SK-N-MC (cell line): ENCODE measurements around the gene SHROOM3.

Experiments used
- EZH2 ChIP-seq: fragments of 200-600 bp; sonication (generic); IDR thresholded peaks from one replicate; pipeline ENCODE4 v1.6.1; 2017; ENCODE audit warnings: antibody characterized with exemption
- POLR2AphosphoS5 ChIP-seq: IDR thresholded peaks from 2 replicates; pipeline ENCODE4 v1.6.1; 2012; ENCODE audit warnings: mild to moderate bottlenecking, low read depth, low read length, borderline replicate concordance

GRCh38 chr4:76592460-76592859 is 157.4 kb downstream of the SHROOM3 start:
- TF ChIP-seq POLR2AphosphoS5 (no peak), EZH2 (no peak)
